Thoracic aorta (tissue), 2 donors: Measurements from ENCODE around the gene SOHLH1. TPM values are rescaled to one million over a fixed set of nuclear protein-coding genes. Genes with fewer than 3 reads are reported as not detected.

Experiments
- ATAC-seq: fragments of 150-250 bp; one replicate; pipeline ENCODE4 v1.8.0; 2017; ENCODE audit warnings: low read depth; ENCODE audit not compliant: insufficient number of reproducible peaks, low FRiP score
- DNase-seq: peaks from one replicate; pipeline ENCODE4 v3.0.0-alpha.2; 2020; ENCODE audit warnings: low spot score
- H3K27ac ChIP-seq, 2 donors: fragments of 200-600 bp; sonication (generic); 1 replicate in 1 of 2; 2 replicates in 1 of 2; pipeline ENCODE4 v1.5.1; 2016; ENCODE audit warnings: mild to moderate bottlenecking in 2 of 2, moderate library complexity in 2 of 2
- H3K27me3 ChIP-seq: fragments of 200-600 bp; sonication (generic); replicated peaks from 2 replicates; pipeline ENCODE4 v1.6.0; 2016; ENCODE audit warnings: mild to moderate bottlenecking; ENCODE audit not compliant: insufficient read depth
- H3K36me3 ChIP-seq: fragments of 200-600 bp; sonication (generic); one replicate; pipeline ENCODE4 v1.5.1; 2016
- H3K4me1 ChIP-seq, 2 donors: fragments of 200-600 bp; sonication (generic); 1 replicate in 1 of 2; 2 replicates in 1 of 2; pipeline versions ENCODE4 v1.5.1 to v1.6.0; 2016; ENCODE audit warnings: low read depth in 2 of 2, mild to moderate bottlenecking in 1 of 2; ENCODE audit not compliant: control insufficient read depth in 1 of 2
- H3K4me3 ChIP-seq: fragments of 200-600 bp; sonication (generic); 2 replicates; pipeline ENCODE4 v1.5.1; 2016; ENCODE audit warnings: mild to moderate bottlenecking
- H3K9me3 ChIP-seq: fragments of 200-600 bp; sonication (generic); 2 replicates; pipeline ENCODE4 v1.5.1; 2016
- CTCF ChIP-seq: fragments of 200-600 bp; sonication (generic); IDR thresholded peaks from one replicate; pipeline ENCODE4 v1.5.1; 2019; ENCODE audit warnings: antibody characterized with exemption
- total RNA-seq, 2 donors: library from RNA; depleted of rRNA; stranded (reverse); fragments of >200 nt; gene quantifications; one replicate each; pipeline versions ENCODE4 v1.1.0 to v1.2.3, GENCODE V29; 2016

SOHLH1 gene
- total RNA-seq, 2 donors from 2014 or later: not detected

GRCh38 chr9:135659252-135659651, 40.0 kb downstream of the SOHLH1 start:
- Histone ChIP-seq H3K4me3 (no peak overlapping the region), H3K27ac (no peak overlapping the region), H3K4me1 (no peaks in the 10 kb centered on the region), H3K36me3 (no peaks in the 10 kb centered on the region), H3K9me3 (no peaks in the 10 kb centered on the region), H3K27me3 (no peaks in the 10 kb centered on the region)
- ATAC-seq: no peak
- no peak for TF ChIP-seq CTCF
- DNase-seq: no peak

DNA sequence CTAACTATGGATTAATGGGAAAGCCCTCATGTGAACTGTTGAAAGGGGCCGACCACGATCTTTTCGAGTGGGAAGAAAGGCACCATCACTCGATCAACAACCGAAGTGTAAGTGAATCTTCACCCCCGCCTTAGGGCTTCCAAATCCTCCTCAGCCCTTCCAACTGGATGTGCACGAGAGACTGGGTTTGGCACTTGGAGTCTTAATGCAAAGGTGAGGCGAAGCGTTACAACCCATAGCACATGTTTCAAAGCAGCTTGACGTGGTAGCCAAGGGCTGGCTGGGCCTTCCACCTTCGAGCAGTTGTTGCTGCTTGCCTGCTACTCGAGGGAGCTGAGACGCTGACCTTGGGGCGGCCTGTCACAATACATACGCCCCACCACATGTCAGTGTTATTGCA, 41.9 kb downstream of the SOHLH1 start:
- no peak overlapping the region for H3K4me3 ChIP-seq
- DNase-seq: no peak
- H3K9me3 ChIP-seq: no peaks in the 10 kb centered on the region
- no peak overlapping the region for H3K27ac ChIP-seq
- no peak for ATAC-seq
- no peaks in the 10 kb centered on the region for H3K27me3 ChIP-seq
- H3K36me3 ChIP-seq: no peaks in the 10 kb centered on the region
- H3K4me1 ChIP-seq: no peaks in the 10 kb centered on the region
- no peak for TF ChIP-seq CTCF

GRCh38 chr9:135655317-135655716, 44.0 kb downstream of the SOHLH1 start:
- ATAC-seq: no peak
- Histone ChIP-seq H3K4me1 (no peaks in the 10 kb centered on the region), H3K4me3 (no peak overlapping the region), H3K9me3 (no peaks in the 10 kb centered on the region), H3K27me3 (no peaks in the 10 kb centered on the region), H3K27ac (no peak overlapping the region), H3K36me3 (no peaks in the 10 kb centered on the region)
- no peak for TF ChIP-seq CTCF
- DNase-seq: no peak

- H3K27ac ChIP-seq: no peak overlapping the region
- no peaks in the 10 kb centered on the region for H3K27me3 ChIP-seq
- ATAC-seq: no peak
- no peak for TF ChIP-seq CTCF
- peaks cover 19% of the 10 kb centered on the region for H3K9me3 ChIP-seq
- no peaks in the 10 kb centered on the region for H3K4me1 ChIP-seq
- H3K4me3 ChIP-seq: no peak overlapping the region
- DNase-seq: no peak
- no peaks in the 10 kb centered on the region for H3K36me3 ChIP-seq
Measured at GRCh38 chr9:135650408-135650807, 48.9 kb downstream of the SOHLH1 start.

- H3K36me3 ChIP-seq: no peaks in the 10 kb centered on the region
- no peaks in the 10 kb centered on the region for H3K27me3 ChIP-seq
- no peaks in the 10 kb centered on the region for H3K4me1 ChIP-seq
- H3K27ac ChIP-seq: no peak overlapping the region
- no peak overlapping the region for H3K4me3 ChIP-seq
- ATAC-seq (no peak), DNase-seq (no peak)
- peaks cover 25% of the 10 kb centered on the region for H3K9me3 ChIP-seq
- no peak for TF ChIP-seq CTCF
Measured at GRCh38 chr9:135649508-135649907, 49.8 kb downstream of the SOHLH1 start.
